ENCODE results near the gene CRHBP. TPM values are rescaled to one million over a fixed set of nuclear protein-coding genes. Genes with fewer than 3 reads are reported as not detected.

The CRHBP gene
- total RNA-seq, 4 donors from 2014 or later, result 1.3 to 8.1 (median 7.0) TPM; not detected in 1

- TF ChIP-seq CTCF (IDR thresholded peaks at IDR 0.05) (no peak), POLR2A (IDR thresholded peaks at IDR 0.05) (no peak)
- no peaks in the 10 kb centered on the region for H3K36me3 ChIP-seq
- H3K9me3 ChIP-seq, result no peaks in the 10 kb centered on the region
- no peaks in the 10 kb centered on the region for H3K27me3 ChIP-seq
- no peak for DNase-seq
- no peak overlapping the region for H3K27ac ChIP-seq
- no peaks in the 10 kb centered on the region for H3K4me1 ChIP-seq
- intact Hi-C loops (cut with DNase I; ENCODE audit: low total_unique reads), result no loop called here
- no peak overlapping the region for H3K4me3 ChIP-seq
Measured at GRCh38 chr5:76960004-76960625, 7.3 kb downstream of the CRHBP start.

- no peaks in the 10 kb centered on the region for H3K36me3 ChIP-seq
- intact Hi-C loops (cut with DNase I; ENCODE audit: low total_unique reads), result no loop called here
- DNase-seq, result no peak
- no peaks in the 10 kb centered on the region for H3K4me1 ChIP-seq
- H3K4me3 ChIP-seq, result no peak overlapping the region
- H3K27ac ChIP-seq, result no peak overlapping the region
- TF ChIP-seq POLR2A (IDR thresholded peaks at IDR 0.05), result no peak
- TF ChIP-seq CTCF (IDR thresholded peaks at IDR 0.05), result no peak
- H3K27me3 ChIP-seq, result no peaks in the 10 kb centered on the region
- H3K9me3 ChIP-seq, result no peaks in the 10 kb centered on the region
Measured at GRCh38 chr5:76964060-76964459, 11.2 kb downstream of the CRHBP start.

- Histone ChIP-seq H3K4me1 (no peaks in the 10 kb centered on the region), H3K36me3 (no peaks in the 10 kb centered on the region), H3K4me3 (no peak overlapping the region), H3K9me3 (no peaks in the 10 kb centered on the region), H3K27ac (no peak overlapping the region), H3K27me3 (no peaks in the 10 kb centered on the region)
- no peak for TF ChIP-seq CTCF (IDR thresholded peaks at IDR 0.05)
- no peak for TF ChIP-seq POLR2A (IDR thresholded peaks at IDR 0.05)
- no peak for DNase-seq
- intact Hi-C loops (cut with DNase I; ENCODE audit: low total_unique reads), result no loop called here
Measured at GRCh38 chr5:76971511-76971910, 18.7 kb downstream of the CRHBP start.

- no peak overlapping the region for H3K27ac ChIP-seq
- no peaks in the 10 kb centered on the region for H3K36me3 ChIP-seq
- TF ChIP-seq POLR2A (IDR thresholded peaks at IDR 0.05) (no peak), CTCF (IDR thresholded peaks at IDR 0.05) (no peak)
- H3K4me1 ChIP-seq, result no peaks in the 10 kb centered on the region
- intact Hi-C loops (cut with DNase I; ENCODE audit: low total_unique reads), result no loop called here
- no peaks in the 10 kb centered on the region for H3K27me3 ChIP-seq
- no peak overlapping the region for H3K4me3 ChIP-seq
- no peak for DNase-seq
- no peaks in the 10 kb centered on the region for H3K9me3 ChIP-seq
Measured at GRCh38 chr5:76972689-76973088, 19.8 kb downstream of the CRHBP start.

GRCh38 chr5:76974785-76975184 lies 21.9 kb downstream of the CRHBP start:
- TF ChIP-seq POLR2A (IDR thresholded peaks at IDR 0.05) (no peak), CTCF (IDR thresholded peaks at IDR 0.05) (no peak)
- Histone ChIP-seq H3K36me3 (no peaks in the 10 kb centered on the region), H3K27ac (no peak overlapping the region), H3K4me1 (no peaks in the 10 kb centered on the region), H3K9me3 (no peaks in the 10 kb centered on the region), H3K27me3 (no peaks in the 10 kb centered on the region), H3K4me3 (no peak overlapping the region)
- intact Hi-C loops (cut with DNase I; ENCODE audit: low total_unique reads), result no loop called here
- DNase-seq, result no peak

All from uterus (tissue), 4 donors.